Right lobe of liver (tissue), 4 donors: Measurements from ENCODE around the gene TUB.
A peak's percentile ranks its signal among the peaks of the same experiment; 100 is the strongest.

Experiments used
- CTCF ChIP-seq, 4 donors: fragments of 200-600 bp in 3 of 4; fragments of 450-650 bp in 1 of 4; IDR thresholded peaks; one replicate each; pipeline versions ENCODE4 v1.5.1 to v1.8.0; 2016 to 2022; ENCODE audit warnings: antibody characterized with exemption in 4 of 4, mild to moderate bottlenecking in 2 of 4
- POLR2A ChIP-seq: fragments of 450-650 bp; IDR thresholded peaks from one replicate; pipeline ENCODE4 v1.6.1; 2017; ENCODE audit warnings: antibody characterized with exemption, mild to moderate bottlenecking
- donor health status: DM: no; HTN: no; CAD: no.
- donor health status: DM: no; HTN: no; CAD: no.
- donor health status: DM: no; HTN: yes; CAD: no.

- TF ChIP-seq POLR2A, result no peak
- peak in 3 of 4 donors; percentile 15 to 31 (median 23) for TF ChIP-seq CTCF (IDR thresholded peaks at IDR 0.05)
Observed at GRCh38 chr11:8087185-8087584, 6.2 kb downstream of the TUB start.
